ENCODE data around the gene ADGRV1.

The ADGRV1 gene

GRCh38 chr5:90626493-90626892, 67.9 kb downstream of the ADGRV1 start:
- no peaks in the 10 kb centered on the region for H3F3A ChIP-seq (ENCODE audit: insufficient read depth)
- H3K27me3 ChIP-seq (ENCODE audit: low read length) = no peaks in the 10 kb centered on the region
- H3K27ac ChIP-seq (ENCODE audit: low read depth, low read length) = no peak overlapping the region
- no peaks in the 10 kb centered on the region for H3K36me3 ChIP-seq (ENCODE audit: low read length)
- no peaks in the 10 kb centered on the region for H3K9me2 ChIP-seq (replicated peaks; ENCODE audit: insufficient read depth, low read length)
- no peaks in the 10 kb centered on the region for H3K9me3 ChIP-seq (ENCODE audit: insufficient read depth, low read length)
- no peaks in the 10 kb centered on the region for H3K79me2 ChIP-seq (ENCODE audit: insufficient read depth, low read length)
- H4K20me1 ChIP-seq (ENCODE audit: low read depth, low read length) = no peaks in the 10 kb centered on the region
- TF ChIP-seq EZH2phosphoT487 (conservative IDR thresholded peaks at IDR 0.05; ENCODE audit: low read length) (no peak), CTCF (IDR thresholded peaks at IDR 0.05; ENCODE audit: insufficient read depth, low read length, poor library complexity, severe bottlenecking) (no peak)
- H3K4me3 ChIP-seq (ENCODE audit: insufficient read depth, low read length, poor library complexity, severe bottlenecking) = no peak overlapping the region
- H3K9ac ChIP-seq (ENCODE audit: low read length) = no peak overlapping the region
- no peak overlapping the region for H3K4me2 ChIP-seq (ENCODE audit: low read depth, low read length, poor library complexity, severe bottlenecking)
- H2AFZ ChIP-seq (ENCODE audit: low read depth, low read length, severe bottlenecking) = no peak overlapping the region

GRCh38 chr5:90628492-90628891, 69.9 kb downstream of the ADGRV1 start:
- no peak overlapping the region for H3K27ac ChIP-seq (ENCODE audit: low read depth, low read length)
- H3K79me2 ChIP-seq (ENCODE audit: insufficient read depth, low read length) = no peaks in the 10 kb centered on the region
- no peak overlapping the region for H3K4me3 ChIP-seq (ENCODE audit: insufficient read depth, low read length, poor library complexity, severe bottlenecking)
- TF ChIP-seq EZH2phosphoT487 (conservative IDR thresholded peaks at IDR 0.05; ENCODE audit: low read length) (no peak), CTCF (IDR thresholded peaks at IDR 0.05; ENCODE audit: insufficient read depth, low read length, poor library complexity, severe bottlenecking) (no peak)
- no peak overlapping the region for H3K9ac ChIP-seq (ENCODE audit: low read length)
- no peaks in the 10 kb centered on the region for H3K9me2 ChIP-seq (replicated peaks; ENCODE audit: insufficient read depth, low read length)
- no peaks in the 10 kb centered on the region for H3K36me3 ChIP-seq (ENCODE audit: low read length)
- no peaks in the 10 kb centered on the region for H3F3A ChIP-seq (ENCODE audit: insufficient read depth)
- no peak overlapping the region for H3K4me2 ChIP-seq (ENCODE audit: low read depth, low read length, poor library complexity, severe bottlenecking)
- no peaks in the 10 kb centered on the region for H4K20me1 ChIP-seq (ENCODE audit: low read depth, low read length)
- no peaks in the 10 kb centered on the region for H3K27me3 ChIP-seq (ENCODE audit: low read length)
- no peak overlapping the region for H2AFZ ChIP-seq (ENCODE audit: low read depth, low read length, severe bottlenecking)
- no peaks in the 10 kb centered on the region for H3K9me3 ChIP-seq (ENCODE audit: insufficient read depth, low read length)

DNA sequence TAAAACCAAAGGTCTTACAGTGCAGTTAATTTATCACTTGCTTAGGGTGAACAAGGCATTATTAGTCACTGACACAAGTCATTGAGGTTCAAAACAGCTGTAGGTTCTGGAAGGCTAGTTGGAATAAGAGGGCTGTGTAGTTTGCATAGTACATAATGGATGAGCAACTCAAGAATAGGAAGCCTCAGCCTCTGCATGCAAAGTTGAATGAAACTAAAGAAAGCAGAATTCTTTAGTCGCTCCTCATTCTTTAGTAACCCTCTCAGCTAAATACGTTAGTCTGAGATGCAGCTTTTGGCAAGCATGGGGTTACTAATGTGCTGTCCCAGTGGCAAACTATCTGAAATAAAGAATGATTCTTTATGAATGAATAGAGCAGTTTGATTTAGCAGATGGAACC, 74.2 kb downstream of the ADGRV1 start:
- H3K27me3 ChIP-seq (ENCODE audit: low read length) = no peaks in the 10 kb centered on the region
- H3K36me3 ChIP-seq (ENCODE audit: low read length) = no peaks in the 10 kb centered on the region
- no peaks in the 10 kb centered on the region for H3K79me2 ChIP-seq (ENCODE audit: insufficient read depth, low read length)
- no peak overlapping the region for H3K9ac ChIP-seq (ENCODE audit: low read length)
- TF ChIP-seq EZH2phosphoT487 (conservative IDR thresholded peaks at IDR 0.05; ENCODE audit: low read length) (no peak), CTCF (IDR thresholded peaks at IDR 0.05; ENCODE audit: insufficient read depth, low read length, poor library complexity, severe bottlenecking) (no peak)
- no peak overlapping the region for H3K4me3 ChIP-seq (ENCODE audit: insufficient read depth, low read length, poor library complexity, severe bottlenecking)
- no peaks in the 10 kb centered on the region for H4K20me1 ChIP-seq (ENCODE audit: low read depth, low read length)
- no peaks in the 10 kb centered on the region for H3K9me2 ChIP-seq (replicated peaks; ENCODE audit: insufficient read depth, low read length)
- no peak overlapping the region for H2AFZ ChIP-seq (ENCODE audit: low read depth, low read length, severe bottlenecking)
- no peak overlapping the region for H3K4me2 ChIP-seq (ENCODE audit: low read depth, low read length, poor library complexity, severe bottlenecking)
- no peak overlapping the region for H3K27ac ChIP-seq (ENCODE audit: low read depth, low read length)
- H3F3A ChIP-seq (ENCODE audit: insufficient read depth) = no peaks in the 10 kb centered on the region
- H3K9me3 ChIP-seq (ENCODE audit: insufficient read depth, low read length) = no peaks in the 10 kb centered on the region

GRCh38 chr5:90636948-90637347, 78.4 kb downstream of the ADGRV1 start:
- H3F3A ChIP-seq (ENCODE audit: insufficient read depth) = no peaks in the 10 kb centered on the region
- no peak overlapping the region for H3K4me2 ChIP-seq (ENCODE audit: low read depth, low read length, poor library complexity, severe bottlenecking)
- H3K27ac ChIP-seq (ENCODE audit: low read depth, low read length) = no peak overlapping the region
- no peaks in the 10 kb centered on the region for H3K9me2 ChIP-seq (replicated peaks; ENCODE audit: insufficient read depth, low read length)
- no peaks in the 10 kb centered on the region for H3K27me3 ChIP-seq (ENCODE audit: low read length)
- H4K20me1 ChIP-seq (ENCODE audit: low read depth, low read length) = no peaks in the 10 kb centered on the region
- no peaks in the 10 kb centered on the region for H3K36me3 ChIP-seq (ENCODE audit: low read length)
- H3K79me2 ChIP-seq (ENCODE audit: insufficient read depth, low read length) = no peaks in the 10 kb centered on the region
- no peak overlapping the region for H3K4me3 ChIP-seq (ENCODE audit: insufficient read depth, low read length, poor library complexity, severe bottlenecking)
- TF ChIP-seq EZH2phosphoT487 (conservative IDR thresholded peaks at IDR 0.05; ENCODE audit: low read length) (no peak), CTCF (IDR thresholded peaks at IDR 0.05; ENCODE audit: insufficient read depth, low read length, poor library complexity, severe bottlenecking) (no peak)
- no peaks in the 10 kb centered on the region for H3K9me3 ChIP-seq (ENCODE audit: insufficient read depth, low read length)
- H3K9ac ChIP-seq (ENCODE audit: low read length) = no peak overlapping the region
- H2AFZ ChIP-seq (ENCODE audit: low read depth, low read length, severe bottlenecking) = no peak overlapping the region

All from SU-DHL-6 (cell line).